GM12878 (cell line): ENCODE measurements around the gene VRK3. TPM values are rescaled to one million over a fixed set of nuclear protein-coding genes. Genes with fewer than 3 reads are reported as not detected.

Source experiments
- ELK1 ChIP-seq: IDR thresholded peaks from 2 replicates; pipeline ENCODE4 v1.6.1; 2012; ENCODE audit warnings: low read depth, low read length, improper control_type of control experiment
- ETV6 ChIP-seq, 2 experiments: fragments of 450-650 bp in 1 of 2; IDR thresholded peaks in 1 of 2; conservative IDR thresholded peaks in 1 of 2; 2 replicates each; pipeline ENCODE4 v1.6.1; 2014; ENCODE audit warnings: antibody characterized with exemption in 1 of 2, borderline replicate concordance in 1 of 2, low read depth in 1 of 2, mild to moderate bottlenecking in 1 of 2, moderate library complexity in 1 of 2
- GATAD2B ChIP-seq: fragments of 450-650 bp; conservative IDR thresholded peaks from 2 replicates; pipeline ENCODE4 v1.6.1; 2017; ENCODE audit warnings: low read depth, mild to moderate bottlenecking, moderate library complexity
- HDAC6 ChIP-seq: fragments of 200-600 bp; sonication (generic); IDR thresholded peaks from one replicate; pipeline ENCODE4 v1.8.0; 2017; ENCODE audit warnings: antibody characterized with exemption; ENCODE audit not compliant: unreplicated experiment
- IKZF2 ChIP-seq, 2 experiments: fragments of 450-650 bp; IDR thresholded peaks; 2 replicates each; pipeline ENCODE4 v1.6.1; 2017; ENCODE audit warnings: mild to moderate bottlenecking in 2 of 2, moderate library complexity in 2 of 2
- KAT2A ChIP-seq: conservative IDR thresholded peaks from 2 replicates; pipeline ENCODE4 v1.6.1; 2011; ENCODE audit warnings: low read depth, low read length; ENCODE audit not compliant: control insufficient read depth
- KLF5 ChIP-seq: fragments of 450-650 bp; IDR thresholded peaks from 2 replicates; pipeline ENCODE4 v1.6.1; 2014; ENCODE audit warnings: mild to moderate bottlenecking; ENCODE audit not compliant: partially characterized antibody
- NR2F1 ChIP-seq: fragments of 450-650 bp; conservative IDR thresholded peaks from 2 replicates; pipeline ENCODE4 v1.6.1; 2017; ENCODE audit warnings: mild to moderate bottlenecking
- POLR2AphosphoS5 ChIP-seq: IDR thresholded peaks from 2 replicates; pipeline ENCODE4 v1.6.1; 2011; ENCODE audit warnings: mild to moderate bottlenecking, low read length, inconsistent platforms
- SMAD1 ChIP-seq: fragments of 450-650 bp; IDR thresholded peaks from 2 replicates; pipeline ENCODE4 v1.6.1; 2018; ENCODE audit warnings: mild to moderate bottlenecking, low read depth; ENCODE audit not compliant: partially characterized antibody
- SPI1 ChIP-seq: IDR thresholded peaks from 2 replicates; pipeline ENCODE4 v1.6.1; 2011; ENCODE audit warnings: low read depth, mild to moderate bottlenecking, low read length, moderate library complexity, borderline replicate concordance; ENCODE audit not compliant: insufficient read depth
- STAT1 ChIP-seq: fragments of 450-650 bp; conservative IDR thresholded peaks from 2 replicates; pipeline ENCODE4 v1.6.1; 2014; ENCODE audit warnings: antibody characterized with exemption, mild to moderate bottlenecking
- TCF12 ChIP-seq: IDR thresholded peaks from 2 replicates; pipeline ENCODE4 v1.6.1; 2011; ENCODE audit warnings: low read depth, mild to moderate bottlenecking, low read length
- TCF3 ChIP-seq: IDR thresholded peaks from 2 replicates; pipeline ENCODE4 v1.6.1; 2012; ENCODE audit warnings: low read depth, mild to moderate bottlenecking, low read length, borderline replicate concordance; ENCODE audit not compliant: insufficient read depth
- USF2 ChIP-seq: IDR thresholded peaks from 2 replicates; pipeline ENCODE4 v1.6.1; 2011; ENCODE audit warnings: low read depth, low read length, improper control_type of control experiment, borderline replicate concordance
- ZNF384 ChIP-seq: IDR thresholded peaks from 2 replicates; pipeline ENCODE4 v1.6.1; 2012; ENCODE audit warnings: low read depth, mild to moderate bottlenecking, low read length, improper control_type of control experiment, borderline replicate concordance
- ZNF687 ChIP-seq: fragments of 450-650 bp; IDR thresholded peaks from 2 replicates; pipeline ENCODE4 v1.6.1; 2017; ENCODE audit warnings: mild to moderate bottlenecking, moderate library complexity
- ZZZ3 ChIP-seq: IDR thresholded peaks from 2 replicates; pipeline ENCODE4 v1.6.1; 2011; ENCODE audit warnings: low read depth; ENCODE audit not compliant: control insufficient read depth, insufficient read length
- polyA plus RNA-seq, 11 experiments: library from polyadenylated mRNA; depleted of rRNA in 4 of 11; unstranded in 6 of 11; stranded (reverse) in 5 of 11; fragments of >200 nt; fragmentation: Nextera tagmentation in 4 of 11; fragmentation: Illumina TruSeq in 1 of 11; extraction: Ambion mirVana in 4 of 11; extraction: Trizol in 1 of 11; gene quantifications; 1 replicate in 1 of 11; 2 replicates in 10 of 11; pipeline versions ENCODE4 v1.2.1 to v1.2.3, GENCODE V29; 2011 to 2016; ENCODE audit warnings: inconsistent platforms in 2 of 11, missing spikeins in 2 of 11, low read depth in 1 of 11
- total RNA-seq, 4 experiments: library from RNA; depleted of rRNA in 3 of 4; stranded (reverse); fragments of >200 nt in 3 of 4; fragmentation: Illumina TruSeq in 1 of 4; extraction: Trizol in 1 of 4; gene quantifications; 2 replicates each; pipeline versions ENCODE4 v1.2.1 to v1.2.3, GENCODE V29; 2013 to 2021
- TF ChIP-seq, protein P1 (sequence below): fragments of 450-650 bp; IDR thresholded peaks from 2 replicates; pipeline ENCODE4 v1.6.1; 2018; ENCODE audit warnings: borderline replicate concordance, mild to moderate bottlenecking; ENCODE audit not compliant: partially characterized antibody
- TF ChIP-seq, protein P2 (sequence below): IDR thresholded peaks from 2 replicates; pipeline ENCODE4 v1.6.1; 2012; ENCODE audit warnings: low read depth, low read length, improper control_type of control experiment

The VRK3 gene
- total and polyA plus RNA-seq, 10 of the 15 experiments (the other 5 are each of a cell fraction or from before 2014, with no cell fraction given), result 17.3 to 61.9 (median 35.5) TPM

GRCh38 chr19:49987159-49987698, 37.9 kb downstream of the VRK3 start (continued):
- no peak for TF ChIP-seq ZNF687
- TF ChIP-seq STAT1, result 0 out of 2 replicates have a peak, but pooled peaks have one; percentile 51
- peak; percentile 80 for TF ChIP-seq TCF12
- TF ChIP-seq USF2, result no peak
- no peak for TF ChIP-seq ZNF384
- no peak for TF ChIP-seq GATAD2B
- TF ChIP-seq HDAC6, result no peak
- peak in 1 of 2 experiments; percentile 41; a peak in 1 of 4 replicates for TF ChIP-seq ETV6 (conservative IDR thresholded peaks at IDR 0.05 in 1 of 2, IDR thresholded peaks at IDR 0.05 in 1 of 2; ENCODE audit: borderline replicate concordance in 1 of 2, low read depth in 1 of 2)
- no peak for TF ChIP-seq ELK1
- TF ChIP-seq SMAD1, result no peak
- TF ChIP-seq KLF5, result peak; percentile 57
- no peak for TF ChIP-seq ZZZ3
- TF ChIP-seq SPI1, result peak; percentile 94
- TF ChIP-seq POLR2AphosphoS5, result no peak
- TF ChIP-seq, protein P1, sequence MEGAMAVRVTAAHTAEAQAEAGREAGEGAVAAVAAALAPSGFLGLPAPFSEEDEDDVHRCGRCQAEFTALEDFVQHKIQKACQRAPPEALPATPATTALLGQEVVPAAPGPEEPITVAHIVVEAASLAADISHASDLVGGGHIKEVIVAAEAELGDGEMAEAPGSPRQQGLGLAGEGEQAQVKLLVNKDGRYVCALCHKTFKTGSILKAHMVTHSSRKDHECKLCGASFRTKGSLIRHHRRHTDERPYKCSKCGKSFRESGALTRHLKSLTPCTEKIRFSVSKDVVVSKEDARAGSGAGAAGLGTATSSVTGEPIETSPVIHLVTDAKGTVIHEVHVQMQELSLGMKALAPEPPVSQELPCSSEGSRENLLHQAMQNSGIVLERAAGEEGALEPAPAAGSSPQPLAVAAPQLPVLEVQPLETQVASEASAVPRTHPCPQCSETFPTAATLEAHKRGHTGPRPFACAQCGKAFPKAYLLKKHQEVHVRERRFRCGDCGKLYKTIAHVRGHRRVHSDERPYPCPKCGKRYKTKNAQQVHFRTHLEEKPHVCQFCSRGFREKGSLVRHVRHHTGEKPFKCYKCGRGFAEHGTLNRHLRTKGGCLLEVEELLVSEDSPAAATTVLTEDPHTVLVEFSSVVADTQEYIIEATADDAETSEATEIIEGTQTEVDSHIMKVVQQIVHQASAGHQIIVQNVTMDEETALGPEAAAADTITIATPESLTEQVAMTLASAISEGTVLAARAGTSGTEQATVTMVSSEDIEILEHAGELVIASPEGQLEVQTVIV, result no peak
- TF ChIP-seq, protein P2, sequence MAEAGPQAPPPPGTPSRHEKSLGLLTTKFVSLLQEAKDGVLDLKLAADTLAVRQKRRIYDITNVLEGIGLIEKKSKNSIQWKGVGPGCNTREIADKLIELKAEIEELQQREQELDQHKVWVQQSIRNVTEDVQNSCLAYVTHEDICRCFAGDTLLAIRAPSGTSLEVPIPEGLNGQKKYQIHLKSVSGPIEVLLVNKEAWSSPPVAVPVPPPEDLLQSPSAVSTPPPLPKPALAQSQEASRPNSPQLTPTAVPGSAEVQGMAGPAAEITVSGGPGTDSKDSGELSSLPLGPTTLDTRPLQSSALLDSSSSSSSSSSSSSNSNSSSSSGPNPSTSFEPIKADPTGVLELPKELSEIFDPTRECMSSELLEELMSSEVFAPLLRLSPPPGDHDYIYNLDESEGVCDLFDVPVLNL, result no peak
- TF ChIP-seq IKZF2 (IDR thresholded peaks at IDR 0.05), result peak; percentile 52 to 59; a peak in 2 of 4 replicates
- no peak for TF ChIP-seq NR2F1
- no peak for TF ChIP-seq TCF3
- TF ChIP-seq KAT2A, result no peak
